Kidney (tissue), 14 donors: ENCODE measurements around the gene CACNB4. TPM values are rescaled to one million over a fixed set of nuclear protein-coding genes. Genes with fewer than 3 reads are reported as not detected.

Source experiments
- DNase-seq, 5 donors: peaks; one replicate each; pipeline ENCODE4 v3.0.0-alpha.2; 2013 to 2020
- FAIRE-seq: peaks from 2 replicates; lab custom pipeline; 2012; peaks lifted over from hg19 to GRCh38; lab: Jason Lieb, UNC
- H3K27ac ChIP-seq, 2 donors: one replicate each; pipeline ENCODE4 v1.7.0; 2013; ENCODE audit warnings: low read depth in 2 of 2, low read length in 2 of 2, inconsistent platforms in 1 of 2
- H3K27me3 ChIP-seq: one replicate; pipeline ENCODE4 v1.7.1; 2013; ENCODE audit warnings: low read length, inconsistent platforms; ENCODE audit not compliant: control insufficient read depth, insufficient read depth
- H3K36me3 ChIP-seq, 3 donors: one replicate each; pipeline versions ENCODE4 v1.7.0 to v1.7.1; 2013; ENCODE audit warnings: low read length in 3 of 3, control low read depth in 1 of 3, inconsistent platforms in 1 of 3; ENCODE audit not compliant: insufficient read depth in 3 of 3, control insufficient read depth in 2 of 3
- H3K4me1 ChIP-seq, 3 donors: one replicate each; pipeline versions ENCODE4 v1.7.0 to v1.7.1; 2013; ENCODE audit warnings: low read length in 3 of 3, inconsistent platforms in 1 of 3, low read depth in 1 of 3; ENCODE audit not compliant: control insufficient read depth in 2 of 3, insufficient read depth in 2 of 3
- H3K4me3 ChIP-seq, 3 donors: one replicate each; pipeline versions ENCODE4 v1.7.0 to v1.8.1; 2013; ENCODE audit warnings: low read length in 3 of 3, control low read depth in 1 of 3, inconsistent platforms in 1 of 3
- H3K9ac ChIP-seq, 3 donors: one replicate each; pipeline versions ENCODE4 v1.7.0 to v1.7.1; 2013; ENCODE audit warnings: low read length in 3 of 3, control low read depth in 1 of 3, inconsistent platforms in 1 of 3
- H3K9me3 ChIP-seq, 3 donors: one replicate each; pipeline versions ENCODE4 v1.7.0 to v1.7.1; 2013; ENCODE audit warnings: low read length in 3 of 3, control low read depth in 1 of 3, inconsistent platforms in 1 of 3; ENCODE audit not compliant: control insufficient read depth in 2 of 3, insufficient read depth in 1 of 3
- intact Hi-C: fragments of 100-400 bp; cut with DNase I; formaldehyde crosslinking; loops from one replicate; pipeline ENCODE4 v1.11.1; 2022
- polyA plus RNA-seq: library from polyadenylated mRNA; stranded (reverse); fragments of 350-450 nt; fragmentation: Illumina TruSeq; extraction: RNeasy Lipid Tissue Mini Kit (QIAGEN cat#74804); gene quantifications from one replicate; pipeline ENCODE4 v1.2.3, GENCODE V29; 2014; ENCODE audit warnings: low read depth, low replicate concordance; ENCODE audit not compliant: insufficient read depth
- total RNA-seq: library from RNA; stranded (reverse); fragmentation: NEBNext Ultra II Directional; extraction: Animal tissue kit (Norgen Biotek cat#: 25700); gene quantifications from one replicate; pipeline ENCODE4 v1.2.1, GENCODE V29; 2021
- TF ChIP-seq, protein P1 (sequence below): IDR thresholded peaks from 3 replicates; pipeline ENCODE4 v1.5.1; 2012; ENCODE audit warnings: mild to moderate bottlenecking, moderate library complexity, borderline replicate concordance; ENCODE audit not compliant: insufficient read depth; ENCODE audit errors: extremely low read depth
- donor health status: control.
- donor health status: control.
- donor health status: control.
- donor health status: control.
- donor health status: control.
- donor health status: DM: yes; HTN: yes; CAD: no.
- donor health status: Normal renal cell carcinoma (clear cell type).

Gene CACNB4
- total and polyA plus RNA-seq, 2 donors from 2014 or later: 1.3 to 2.2 TPM

GRCh38 chr2:151991010-151991409 lies 107.8 kb downstream of the CACNB4 start:
- intact Hi-C loops: no loop called here
- H3K9ac ChIP-seq: no peak overlapping the region
- H3K9me3 ChIP-seq: no peaks in the 10 kb centered on the region
- H3K4me3 ChIP-seq: no peak overlapping the region
- peaks cover 0 to 1% (median 0%) of the 10 kb centered on the region in 3 donors for H3K4me1 ChIP-seq
- FAIRE-seq (no peak), DNase-seq (no peak)
- H3K27ac ChIP-seq: no peak overlapping the region
- H3K36me3 ChIP-seq: no peaks in the 10 kb centered on the region
- no peaks in the 10 kb centered on the region for H3K27me3 ChIP-seq
- TF ChIP-seq, protein P1, sequence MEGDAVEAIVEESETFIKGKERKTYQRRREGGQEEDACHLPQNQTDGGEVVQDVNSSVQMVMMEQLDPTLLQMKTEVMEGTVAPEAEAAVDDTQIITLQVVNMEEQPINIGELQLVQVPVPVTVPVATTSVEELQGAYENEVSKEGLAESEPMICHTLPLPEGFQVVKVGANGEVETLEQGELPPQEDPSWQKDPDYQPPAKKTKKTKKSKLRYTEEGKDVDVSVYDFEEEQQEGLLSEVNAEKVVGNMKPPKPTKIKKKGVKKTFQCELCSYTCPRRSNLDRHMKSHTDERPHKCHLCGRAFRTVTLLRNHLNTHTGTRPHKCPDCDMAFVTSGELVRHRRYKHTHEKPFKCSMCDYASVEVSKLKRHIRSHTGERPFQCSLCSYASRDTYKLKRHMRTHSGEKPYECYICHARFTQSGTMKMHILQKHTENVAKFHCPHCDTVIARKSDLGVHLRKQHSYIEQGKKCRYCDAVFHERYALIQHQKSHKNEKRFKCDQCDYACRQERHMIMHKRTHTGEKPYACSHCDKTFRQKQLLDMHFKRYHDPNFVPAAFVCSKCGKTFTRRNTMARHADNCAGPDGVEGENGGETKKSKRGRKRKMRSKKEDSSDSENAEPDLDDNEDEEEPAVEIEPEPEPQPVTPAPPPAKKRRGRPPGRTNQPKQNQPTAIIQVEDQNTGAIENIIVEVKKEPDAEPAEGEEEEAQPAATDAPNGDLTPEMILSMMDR: no peak

DNA sequence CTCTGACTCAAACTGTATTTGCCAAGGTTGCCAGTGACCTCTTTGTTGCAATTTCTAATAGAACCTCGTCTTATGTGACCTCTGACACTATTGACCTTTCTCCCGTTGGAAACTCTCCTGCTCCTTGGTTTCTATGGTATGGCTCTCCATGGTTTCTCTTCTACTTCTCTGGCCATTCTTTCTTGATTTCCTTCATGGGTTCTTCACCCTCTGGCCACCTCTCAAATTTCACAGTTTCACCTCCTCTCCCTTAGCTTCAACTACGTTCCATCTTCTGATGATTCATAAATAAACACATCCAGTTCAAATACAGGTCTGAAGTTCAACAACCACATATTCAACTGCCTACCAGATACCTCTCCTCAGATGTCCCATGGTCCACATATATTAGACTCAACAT lies 109.5 kb downstream of the CACNB4 start:
- no peak overlapping the region for H3K4me3 ChIP-seq
- intact Hi-C loops: no loop called here
- TF ChIP-seq, protein P1: no peak
- H3K27me3 ChIP-seq: no peaks in the 10 kb centered on the region
- DNase-seq (no peak), FAIRE-seq (no peak)
- no peaks in the 10 kb centered on the region for H3K36me3 ChIP-seq
- H3K9me3 ChIP-seq: no peaks in the 10 kb centered on the region
- H3K27ac ChIP-seq: no peak overlapping the region
- H3K9ac ChIP-seq: no peak overlapping the region
- H3K4me1 ChIP-seq: no peaks in the 10 kb centered on the region

DNA sequence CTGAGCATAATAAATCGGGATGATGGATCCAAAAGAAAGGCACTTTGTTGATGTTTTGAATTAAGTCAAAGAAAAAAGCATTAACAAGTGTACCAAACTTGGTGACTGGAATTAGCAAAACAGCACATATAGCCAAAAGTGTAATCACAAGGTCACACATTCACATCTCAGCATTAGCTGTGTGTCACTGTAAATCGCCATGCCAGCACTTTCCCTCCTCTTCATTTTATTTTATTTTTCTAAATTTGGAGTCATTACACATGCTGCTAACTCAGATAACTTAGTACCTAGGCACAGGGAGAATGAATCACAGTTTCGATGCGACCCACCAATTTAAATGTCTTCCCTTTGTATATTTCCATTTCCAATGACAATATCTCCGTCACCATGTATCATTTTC lies 111.4 kb downstream of the CACNB4 start:
- Histone ChIP-seq H3K36me3 (no peaks in the 10 kb centered on the region), H3K4me3 (no peak overlapping the region), H3K27ac (no peak overlapping the region), H3K27me3 (no peaks in the 10 kb centered on the region), H3K4me1 (no peaks in the 10 kb centered on the region), H3K9ac (no peak overlapping the region), H3K9me3 (no peaks in the 10 kb centered on the region)
- DNase-seq (no peak), FAIRE-seq (no peak)
- intact Hi-C loops: no loop called here
- TF ChIP-seq, protein P1: no peak
